CD4-positive, alpha-beta T cell treated with Interleukin-4 for 4 hours (primary cell): Measurements from ENCODE around the gene CYP24A1.

ENCODE experiments used
- DNase-seq: peaks from one replicate; pipeline ENCODE4 v3.0.0-alpha.2; 2020

The CYP24A1 gene

GRCh38 chr20:54110457-54110856, 63.3 kb downstream of the CYP24A1 start:
- DNase-seq: no peak

DNA sequence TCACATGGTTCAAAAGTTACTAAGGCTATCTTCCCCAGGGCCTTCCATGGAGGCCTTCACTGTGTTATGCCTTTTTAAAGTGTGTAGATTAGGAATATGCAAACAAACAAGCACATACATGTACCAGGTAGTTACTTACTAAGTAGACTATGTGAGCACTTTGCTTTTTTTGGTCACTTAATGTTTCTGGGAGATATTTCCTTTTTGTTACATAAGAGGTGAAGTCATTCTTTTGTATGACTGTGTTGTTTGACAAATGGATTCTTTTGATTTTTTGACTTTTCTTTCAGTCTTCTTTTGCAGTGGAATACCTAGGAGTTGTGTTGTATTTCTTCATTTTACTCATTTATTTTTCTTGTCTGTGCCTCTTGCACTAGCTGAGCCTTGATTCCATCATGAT, 63.7 kb downstream of the CYP24A1 start:
- no peak for DNase-seq

GRCh38 chr20:54108817-54109216, 65.0 kb downstream of the CYP24A1 start:
- no peak for DNase-seq

DNA sequence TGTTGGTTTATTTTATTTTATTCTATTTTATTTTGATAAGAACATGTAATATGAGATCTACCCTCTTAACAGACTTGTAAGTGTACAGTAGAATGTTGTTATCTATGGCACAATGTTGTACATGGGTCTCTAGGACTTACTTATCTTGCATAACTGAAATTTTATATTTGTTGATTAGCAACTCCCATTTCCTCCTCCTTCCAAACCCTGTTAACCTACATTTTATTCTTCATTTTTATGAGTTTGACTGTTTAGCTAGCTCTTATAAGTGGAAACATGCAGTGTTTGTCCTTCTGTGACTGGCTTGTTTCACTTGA, 65.5 kb downstream of the CYP24A1 start:
- DNase-seq: no peak

GRCh38 chr20:54107600-54108325, 66.0 kb downstream of the CYP24A1 start:
- DNase-seq: no peak

- DNase-seq: no peak
These were observed 66.6 kb downstream of the CYP24A1 start for GRCh38 chr20:54107181-54107580.

DNA sequence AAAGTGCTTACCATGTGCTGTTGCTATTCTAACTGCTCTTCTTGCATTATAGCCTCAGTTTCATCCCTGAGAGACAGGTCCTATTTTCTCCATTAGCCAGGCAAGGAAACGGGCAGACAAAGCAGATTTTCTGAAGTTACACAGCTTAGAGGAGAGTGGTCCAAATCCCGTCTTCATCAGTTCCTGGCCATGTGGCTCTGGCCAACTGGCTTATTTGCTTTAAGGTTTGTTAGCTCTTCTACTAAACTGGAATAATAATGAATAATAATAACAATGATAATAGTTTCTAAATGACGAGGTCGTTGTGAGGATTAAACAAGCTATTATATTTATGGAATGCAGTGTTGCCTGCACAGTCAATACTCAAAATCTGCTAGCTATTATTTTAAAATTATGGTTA, 67.6 kb downstream of the CYP24A1 start:
- no peak for DNase-seq

GRCh38 chr20:54105653-54106052, 68.1 kb downstream of the CYP24A1 start:
- no peak for DNase-seq

DNA sequence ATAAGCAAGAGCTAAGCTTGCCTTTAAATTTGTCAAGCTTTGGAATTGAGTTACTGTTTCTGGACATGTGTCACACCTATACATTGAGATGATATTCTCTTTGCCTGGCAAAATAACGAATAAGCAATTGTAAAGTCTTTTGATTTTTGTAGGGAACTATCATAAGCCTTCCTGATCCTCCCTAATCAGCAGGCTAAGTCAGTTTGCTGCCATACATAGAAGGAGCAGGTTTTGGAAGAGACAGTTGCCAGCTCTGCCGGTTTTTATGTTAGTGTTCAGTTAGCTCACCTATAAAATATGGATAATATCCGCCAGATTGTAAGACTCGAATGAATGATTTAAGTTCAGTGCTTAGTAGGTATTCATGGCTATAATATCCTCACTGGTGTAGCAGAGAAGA, 69.0 kb downstream of the CYP24A1 start:
- DNase-seq: no peak

- no peak for DNase-seq
These were observed 69.8 kb downstream of the CYP24A1 start for GRCh38 chr20:54103762-54104600.
